Colonic mucosa (tissue), 4 donors: ENCODE results near the gene ZNF3. TPM values are rescaled to one million over a fixed set of nuclear protein-coding genes. Genes with fewer than 3 reads are reported as not detected.

Experiments
- DNase-seq: peaks from one replicate; pipeline ENCODE4 v3.0.0-alpha.2; 2020
- H3K27ac ChIP-seq: fragments of 200-600 bp; one replicate; pipeline ENCODE4 v1.8.0; 2021
- H3K27me3 ChIP-seq: fragments of 200-600 bp; one replicate; pipeline ENCODE4 v1.8.0; 2021
- H3K36me3 ChIP-seq: fragments of 200-600 bp; one replicate; pipeline ENCODE4 v1.8.0; 2021
- H3K4me1 ChIP-seq: fragments of 200-600 bp; one replicate; pipeline ENCODE4 v1.8.0; 2021; ENCODE audit warnings: mild to moderate bottlenecking
- H3K4me3 ChIP-seq: fragments of 200-600 bp; one replicate; pipeline ENCODE4 v1.8.0; 2021
- H3K9ac ChIP-seq, 2 donors: one replicate each; pipeline ENCODE4 v1.7.0; 2013; ENCODE audit warnings: control low read depth in 2 of 2, low read depth in 2 of 2, low read length in 2 of 2
- H3K9me3 ChIP-seq: fragments of 200-600 bp; one replicate; pipeline ENCODE4 v1.8.0; 2021
- intact Hi-C: fragments of 100-400 bp; cut with DNase I; formaldehyde crosslinking; loops from one replicate; pipeline ENCODE4 v1.14.1; 2022
- total RNA-seq, 2 donors: library from RNA; stranded (reverse); fragmentation: NEBNext Ultra II Directional in 1 of 2; extraction: Animal tissue kit (Norgen Biotek cat#: 25700) in 1 of 2; gene quantifications; one replicate each; pipeline ENCODE4 v1.2.1, GENCODE V29; 2021
- TF ChIP-seq, protein P1 (sequence below): fragments of 200-600 bp; IDR thresholded peaks from one replicate; pipeline ENCODE4 v1.8.0; 2022; ENCODE audit warnings: antibody characterized with exemption, mild to moderate bottlenecking
- donor health status: healthy.
- donor health status: DM: no; HTN: no; CAD: no.
- donor health status: DM: no; HTN: no; CAD: no.

The ZNF3 gene
- total RNA-seq, 2 donors from 2014 or later = 30.1 to 31.9 TPM

DNA sequence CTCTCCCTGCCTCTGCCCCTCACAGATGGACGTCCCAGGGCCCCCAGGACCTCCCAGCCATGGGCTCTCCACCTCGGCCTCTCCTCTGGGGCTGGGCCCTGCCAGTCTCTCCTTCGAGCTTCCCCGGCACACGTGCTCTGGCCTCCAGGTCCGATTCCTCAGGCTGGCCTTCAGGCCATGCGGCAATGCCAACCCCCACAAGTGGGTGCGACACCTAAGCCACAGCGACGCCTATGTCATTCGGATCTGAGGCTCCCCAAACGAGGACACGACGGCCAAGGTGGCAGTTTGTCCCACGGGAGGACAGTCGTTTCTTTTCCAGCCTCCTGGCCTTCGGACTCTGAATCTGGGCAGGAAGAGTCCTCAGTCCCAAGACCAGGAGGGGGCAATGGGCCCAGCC lies 25.1 kb upstream of the ZNF3 start:
- H3K36me3 ChIP-seq = no peaks in the 10 kb centered on the region
- TF ChIP-seq, protein P1, sequence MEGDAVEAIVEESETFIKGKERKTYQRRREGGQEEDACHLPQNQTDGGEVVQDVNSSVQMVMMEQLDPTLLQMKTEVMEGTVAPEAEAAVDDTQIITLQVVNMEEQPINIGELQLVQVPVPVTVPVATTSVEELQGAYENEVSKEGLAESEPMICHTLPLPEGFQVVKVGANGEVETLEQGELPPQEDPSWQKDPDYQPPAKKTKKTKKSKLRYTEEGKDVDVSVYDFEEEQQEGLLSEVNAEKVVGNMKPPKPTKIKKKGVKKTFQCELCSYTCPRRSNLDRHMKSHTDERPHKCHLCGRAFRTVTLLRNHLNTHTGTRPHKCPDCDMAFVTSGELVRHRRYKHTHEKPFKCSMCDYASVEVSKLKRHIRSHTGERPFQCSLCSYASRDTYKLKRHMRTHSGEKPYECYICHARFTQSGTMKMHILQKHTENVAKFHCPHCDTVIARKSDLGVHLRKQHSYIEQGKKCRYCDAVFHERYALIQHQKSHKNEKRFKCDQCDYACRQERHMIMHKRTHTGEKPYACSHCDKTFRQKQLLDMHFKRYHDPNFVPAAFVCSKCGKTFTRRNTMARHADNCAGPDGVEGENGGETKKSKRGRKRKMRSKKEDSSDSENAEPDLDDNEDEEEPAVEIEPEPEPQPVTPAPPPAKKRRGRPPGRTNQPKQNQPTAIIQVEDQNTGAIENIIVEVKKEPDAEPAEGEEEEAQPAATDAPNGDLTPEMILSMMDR = no peak
- no peak overlapping the region for H3K27ac ChIP-seq
- H3K4me3 ChIP-seq = no peak overlapping the region
- intact Hi-C loops = no loop called here
- DNase-seq = no peak
- H3K4me1 ChIP-seq = no peaks in the 10 kb centered on the region
- H3K9me3 ChIP-seq = no peaks in the 10 kb centered on the region
- H3K27me3 ChIP-seq = no peaks in the 10 kb centered on the region
- no peak overlapping the region for H3K9ac ChIP-seq

DNA sequence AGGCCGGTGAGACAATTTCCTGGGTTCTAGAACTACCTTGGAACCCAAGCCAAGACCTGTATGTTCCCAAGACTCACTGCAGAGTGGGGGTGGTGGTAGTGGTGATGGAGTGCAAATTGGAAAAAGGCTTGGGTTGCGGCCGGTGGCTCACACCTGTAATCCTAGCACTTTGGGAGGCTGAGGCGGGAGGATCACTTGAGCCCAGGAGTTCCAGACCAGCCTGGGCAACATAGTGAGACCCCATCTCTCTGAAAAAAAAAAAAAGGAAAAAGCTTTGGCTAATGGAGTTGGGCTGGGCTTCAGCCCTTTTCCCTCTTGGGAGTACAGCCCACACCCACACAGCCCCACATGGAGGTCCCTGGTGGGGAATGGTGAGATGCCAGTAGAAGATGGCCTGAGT lies 24.0 kb upstream of the ZNF3 start:
- H3K9ac ChIP-seq = no peak overlapping the region
- H3K9me3 ChIP-seq = no peaks in the 10 kb centered on the region
- no peak overlapping the region for H3K27ac ChIP-seq
- no peaks in the 10 kb centered on the region for H3K4me1 ChIP-seq
- intact Hi-C loops = no loop called here
- TF ChIP-seq, protein P1 = no peak
- no peak for DNase-seq
- H3K27me3 ChIP-seq = no peaks in the 10 kb centered on the region
- H3K36me3 ChIP-seq = no peaks in the 10 kb centered on the region
- H3K4me3 ChIP-seq = no peak overlapping the region

- TF ChIP-seq, protein P1 = no peak
- Histone ChIP-seq H3K27ac (no peak overlapping the region), H3K4me3 (no peak overlapping the region), H3K9me3 (no peaks in the 10 kb centered on the region), H3K27me3 (no peaks in the 10 kb centered on the region), H3K36me3 (peaks cover 3% of the 10 kb centered on the region), H3K4me1 (peaks cover 5% of the 10 kb centered on the region), H3K9ac (no peak overlapping the region)
- intact Hi-C loops = no loop called here
- no peak for DNase-seq
These were observed 21.7 kb upstream of the ZNF3 start for GRCh38 chr7:100102950-100103840.

DNA sequence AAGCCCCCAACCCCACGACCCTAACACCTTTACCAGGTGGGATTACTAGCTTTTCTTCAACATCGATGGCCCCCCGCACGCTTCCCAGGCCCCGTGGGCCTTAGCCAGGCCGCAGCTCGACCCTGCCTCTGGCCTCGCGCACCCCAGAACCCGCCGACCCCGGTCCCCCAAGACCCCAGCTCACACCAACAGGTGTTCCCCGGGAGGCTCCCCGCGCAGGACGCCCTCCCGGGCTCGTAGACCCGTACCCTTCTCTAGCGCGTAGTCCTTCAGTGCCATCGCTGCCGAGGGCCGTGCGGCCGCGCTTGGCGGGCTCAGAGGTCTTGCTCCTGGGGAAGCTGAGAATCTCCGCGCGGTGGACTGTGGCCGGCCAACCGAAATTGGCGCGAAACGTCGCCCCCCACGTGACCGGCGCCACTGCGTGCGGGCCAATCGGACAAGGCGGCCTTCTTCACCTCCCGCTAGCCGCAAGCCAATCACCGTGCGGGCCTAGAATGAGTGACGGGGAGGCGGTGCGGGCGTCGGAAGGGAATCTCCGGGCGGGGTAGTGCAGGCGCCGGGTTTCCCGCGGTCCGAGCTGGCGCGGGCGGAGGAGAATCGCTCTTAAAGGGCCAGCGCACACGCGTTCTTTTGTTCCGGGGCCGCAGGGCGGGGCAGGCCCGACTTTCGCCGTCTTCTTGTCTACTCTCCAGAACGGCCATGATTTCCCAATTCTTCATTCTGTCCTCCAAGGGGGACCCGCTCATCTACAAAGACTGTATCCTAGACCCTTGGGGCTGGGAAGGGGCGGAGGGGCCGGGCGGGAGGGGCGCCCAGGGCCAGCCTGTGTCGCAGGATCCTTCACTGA lies 19.7 kb upstream of the ZNF3 start, which contains the start of the genes AP4M1 and MCM7:
TSS of gene AP4M1 (plus strand) at position 628 of the 847 bp plus-strand sequence. CDS start at position 700, 72 bp downstream.
TSS of gene MCM7 (minus strand) at position 382 of the 847 bp plus-strand sequence. CDS start at position 279, 103 bp downstream.
- Histone ChIP-seq H3K4me1 (peaks cover 5% of the 10 kb centered on the region), H3K9ac (peak within 1 kb of the TSS; percentile 72 to 91), H3K9me3 (no peaks in the 10 kb centered on the region), H3K36me3 (peaks cover 11% of the 10 kb centered on the region), H3K4me3 (peak within 1 kb of the TSS; percentile 95), H3K27me3 (no peaks in the 10 kb centered on the region), H3K27ac (peak within 1 kb of the TSS; percentile 95)
- DNase-seq = peak; percentile 99
- TF ChIP-seq, protein P1 = no peak
- intact Hi-C loops = no loop called here

- peaks cover 5% of the 10 kb centered on the region for H3K4me1 ChIP-seq
- H3K9ac ChIP-seq = peak overlapping the region; percentile 40 to 91
- peak; percentile 91 for DNase-seq
- TF ChIP-seq, protein P1 = no peak
- peak overlapping the region; percentile 95 for H3K4me3 ChIP-seq
- H3K27me3 ChIP-seq = no peaks in the 10 kb centered on the region
- peaks cover 18% of the 10 kb centered on the region for H3K36me3 ChIP-seq
- intact Hi-C loops = no loop called here
- no peaks in the 10 kb centered on the region for H3K9me3 ChIP-seq
- peak overlapping the region; percentile 95 for H3K27ac ChIP-seq
These were observed 19.0 kb upstream of the ZNF3 start for GRCh38 chr7:100100420-100101015.
